Measurements from ENCODE around the gene EXOSC6. TPM values are rescaled to one million over a fixed set of nuclear protein-coding genes. Genes with fewer than 3 reads are reported as not detected.

EXOSC6 gene
- total and polyA plus RNA-seq, 2 of the 4 experiments (the other 2 are of a cell fraction) = 5.8 to 7.0 TPM

- Histone ChIP-seq H4K91ac (ENCODE audit: insufficient read depth, low read depth, low read length) (no peak overlapping the region), H2BK15ac (ENCODE audit: low read depth, low read length) (no peak overlapping the region), H3K36me3 (ENCODE audit: control insufficient read depth, insufficient read depth, low read length) (no peaks in the 10 kb centered on the region), H3K56ac (ENCODE audit: extremely low read depth, insufficient read depth, low read length) (no peak overlapping the region), H3K18ac (ENCODE audit: low read depth, low read length) (no peak overlapping the region), H3K27ac (ENCODE audit: insufficient read depth, low read length) (no peak overlapping the region), H3K23ac (ENCODE audit: low read depth, low read length) (no peak overlapping the region), H3K14ac (replicated peaks; ENCODE audit: low read depth, low read length) (no peak overlapping the region), H3K4me2 (ENCODE audit: low read depth, low read length) (no peak overlapping the region), H3K4me1 (ENCODE audit: control insufficient read depth, insufficient read depth, low read length) (peaks cover 3% of the 10 kb centered on the region; the same call in 1 of the 2 replicates), H4K20me1 (ENCODE audit: insufficient read depth, low read length) (no peaks in the 10 kb centered on the region), H3K9me1 (ENCODE audit: insufficient read depth, low read length) (0 out of 2 replicates have a peak, but pooled peaks cover 3% of the 10 kb centered on the region), H4K8ac (ENCODE audit: low read depth in 2 of 2, low read length in 2 of 2) (no peak overlapping the region), H3K4me3 (ENCODE audit: insufficient read depth, low read depth, low read length) (no peak overlapping the region), H3K9me3 (ENCODE audit: control insufficient read depth, insufficient read depth, low read length) (no peaks in the 10 kb centered on the region), H2AK5ac (ENCODE audit: low read depth, low read length) (no peak overlapping the region), H4K5ac (ENCODE audit: low read depth, low read length) (no peak overlapping the region), H2BK5ac (ENCODE audit: low read depth, low read length, poor library complexity, severe bottlenecking) (no peak overlapping the region), H2AK9ac (replicated peaks; ENCODE audit: low read depth, low read length, poor library complexity) (no peak overlapping the region), H2BK20ac (ENCODE audit: low read depth, low read length) (no peak overlapping the region), H3K27me3 (ENCODE audit: control insufficient read depth, insufficient read depth, low read length) (no peaks in the 10 kb centered on the region), H3K79me1 (ENCODE audit: low read depth in 1 of 2, low read length in 2 of 2) (peaks cover 11 to 29% of the 10 kb centered on the region in 2 experiments), H2BK120ac (ENCODE audit: low read depth, low read length) (no peak overlapping the region), H3K4ac (ENCODE audit: low read depth, low read length) (no peak overlapping the region), H3K9ac (ENCODE audit: low read depth, low read length) (no peak overlapping the region), H2AFZ (replicated peaks; ENCODE audit: low read length, poor library complexity) (no peak overlapping the region)
- no peak for DNase-seq
- POLR2A ChIA-PET (ENCODE audit: unreplicated experiment) = no interaction called here
- BruUV-seq (replicated peaks) = no TSS peak
- in situ Hi-C loops (cut with MboI; ENCODE audit: low sequenced_read_pairs) (no loop called here), dilution Hi-C loops (cut with HindIII; ENCODE audit: low sequenced_read_pairs, unreplicated experiment) (no loop called here), intact Hi-C loops (cut with micrococcal nuclease) (no loop called here)
- no peak for TF ChIP-seq ELK1 (IDR thresholded peaks at IDR 0.05; ENCODE audit: borderline replicate concordance, low read depth, low read length)
- TF ChIP-seq, protein P1, sequence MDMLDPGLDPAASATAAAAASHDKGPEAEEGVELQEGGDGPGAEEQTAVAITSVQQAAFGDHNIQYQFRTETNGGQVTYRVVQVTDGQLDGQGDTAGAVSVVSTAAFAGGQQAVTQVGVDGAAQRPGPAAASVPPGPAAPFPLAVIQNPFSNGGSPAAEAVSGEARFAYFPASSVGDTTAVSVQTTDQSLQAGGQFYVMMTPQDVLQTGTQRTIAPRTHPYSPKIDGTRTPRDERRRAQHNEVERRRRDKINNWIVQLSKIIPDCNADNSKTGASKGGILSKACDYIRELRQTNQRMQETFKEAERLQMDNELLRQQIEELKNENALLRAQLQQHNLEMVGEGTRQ (IDR thresholded peaks at IDR 0.05; ENCODE audit: low read depth, low read length) = no peak
- TF ChIP-seq MAZ (IDR thresholded peaks at IDR 0.05; ENCODE audit: borderline replicate concordance, low read depth, low read length) = no peak
- TF ChIP-seq RAD21 (IDR thresholded peaks at IDR 0.05; ENCODE audit: low read length) = no peak
- no peak for TF ChIP-seq RCOR1 (IDR thresholded peaks at IDR 0.05; ENCODE audit: insufficient replicate concordance, low read length)
- no peak for TF ChIP-seq NFE2L2 (IDR thresholded peaks at IDR 0.05; ENCODE audit: low read depth, low read length)
- no peak for TF ChIP-seq SMC3 (IDR thresholded peaks at IDR 0.05; ENCODE audit: low read depth, low read length)
- TF ChIP-seq MAFK (IDR thresholded peaks at IDR 0.05; ENCODE audit: low read depth, low read length) = no peak
- TF ChIP-seq FOS (IDR thresholded peaks at IDR 0.05; ENCODE audit: low read depth, low read length) = no peak
- no peak for TF ChIP-seq CHD1 (IDR thresholded peaks at IDR 0.05; ENCODE audit: low read depth, low read length)
- TF ChIP-seq BHLHE40 (IDR thresholded peaks at IDR 0.05; ENCODE audit: low read depth, low read length) = no peak
- TF ChIP-seq RFX5 (IDR thresholded peaks at IDR 0.05; ENCODE audit: low read depth, low read length) = no peak
- TF ChIP-seq MXI1 (IDR thresholded peaks at IDR 0.05; ENCODE audit: borderline replicate concordance, low read depth, low read length) = no peak
- no peak for TF ChIP-seq CEBPB (IDR thresholded peaks at IDR 0.05; ENCODE audit: low read depth, low read length)
- TF ChIP-seq, protein P2, sequence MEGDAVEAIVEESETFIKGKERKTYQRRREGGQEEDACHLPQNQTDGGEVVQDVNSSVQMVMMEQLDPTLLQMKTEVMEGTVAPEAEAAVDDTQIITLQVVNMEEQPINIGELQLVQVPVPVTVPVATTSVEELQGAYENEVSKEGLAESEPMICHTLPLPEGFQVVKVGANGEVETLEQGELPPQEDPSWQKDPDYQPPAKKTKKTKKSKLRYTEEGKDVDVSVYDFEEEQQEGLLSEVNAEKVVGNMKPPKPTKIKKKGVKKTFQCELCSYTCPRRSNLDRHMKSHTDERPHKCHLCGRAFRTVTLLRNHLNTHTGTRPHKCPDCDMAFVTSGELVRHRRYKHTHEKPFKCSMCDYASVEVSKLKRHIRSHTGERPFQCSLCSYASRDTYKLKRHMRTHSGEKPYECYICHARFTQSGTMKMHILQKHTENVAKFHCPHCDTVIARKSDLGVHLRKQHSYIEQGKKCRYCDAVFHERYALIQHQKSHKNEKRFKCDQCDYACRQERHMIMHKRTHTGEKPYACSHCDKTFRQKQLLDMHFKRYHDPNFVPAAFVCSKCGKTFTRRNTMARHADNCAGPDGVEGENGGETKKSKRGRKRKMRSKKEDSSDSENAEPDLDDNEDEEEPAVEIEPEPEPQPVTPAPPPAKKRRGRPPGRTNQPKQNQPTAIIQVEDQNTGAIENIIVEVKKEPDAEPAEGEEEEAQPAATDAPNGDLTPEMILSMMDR (conservative IDR thresholded peaks at IDR 0.05; ENCODE audit: low read depth, low read length) = no peak
- TF ChIP-seq POLR2A (IDR thresholded peaks at IDR 0.05; ENCODE audit: low read depth, low read length) = no peak
- CTCF ChIA-PET = no interaction called here
- ATAC-seq (ENCODE audit: low read depth) = no peak
These were observed 43.9 kb upstream of the EXOSC6 start for GRCh38 chr16:70295634-70296033.

Measured in IMR-90 (cell line).